ENCODE measurements around the gene HAAO.

The HAAO gene

DNA sequence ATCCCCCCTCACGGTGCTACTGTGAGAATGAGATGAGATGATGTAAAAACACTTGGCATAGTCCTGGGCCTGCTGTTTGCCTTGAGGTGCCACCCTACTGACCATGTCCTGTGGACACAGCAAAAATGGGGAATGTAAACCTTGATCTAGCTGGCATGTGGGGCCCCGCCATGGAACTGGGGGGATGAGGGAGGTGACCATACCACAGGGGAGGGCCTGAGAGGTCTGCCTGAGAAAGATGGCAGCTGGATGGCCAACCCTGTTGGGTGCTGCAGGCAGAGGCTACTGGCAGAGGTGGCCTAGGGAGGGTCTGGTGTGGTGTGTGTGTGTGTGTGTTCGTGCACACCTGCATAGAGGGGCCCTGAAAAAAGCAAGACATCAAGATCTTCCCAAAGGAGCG is 777 bp downstream of the HAAO start:
- no peak for TF ChIP-seq TAF1 (IDR thresholded peaks at IDR 0.05; ENCODE audit: borderline replicate concordance, insufficient read depth, low read length)

DNA sequence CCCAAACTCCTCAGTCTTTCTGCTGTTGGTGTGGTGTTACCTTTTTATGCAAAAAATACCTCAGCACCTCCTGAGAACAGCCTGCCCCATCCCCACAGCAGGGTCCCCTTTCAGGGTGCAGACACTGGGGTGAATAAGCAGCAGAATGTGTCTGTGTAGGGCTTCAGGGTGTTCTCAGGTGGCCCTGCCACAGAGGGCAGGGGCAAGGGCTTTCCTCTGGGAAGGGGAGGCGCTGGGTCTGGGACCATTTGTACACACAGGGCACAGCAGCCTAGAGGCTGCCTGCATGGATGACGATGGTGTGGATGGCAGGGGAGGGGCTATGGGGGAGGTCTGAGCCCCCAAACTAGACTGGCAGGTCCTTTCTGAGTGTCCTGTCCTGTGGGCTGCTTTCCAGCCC is 2.6 kb downstream of the HAAO start:
- TF ChIP-seq SIN3A (IDR thresholded peaks at IDR 0.05; ENCODE audit: borderline replicate concordance, insufficient read depth, low read length) (no peak), TAF1 (IDR thresholded peaks at IDR 0.05; ENCODE audit: borderline replicate concordance, insufficient read depth, low read length) (no peak), POLR2AphosphoS5 (IDR thresholded peaks at IDR 0.05; ENCODE audit: low read depth, low read length) (no peak), FOXP2 (optimal IDR thresholded peaks at IDR 0.05; ENCODE audit: borderline replicate concordance, extremely low read depth, extremely low read length, insufficient read depth) (no peak)
- TF ChIP-seq, protein P1, sequence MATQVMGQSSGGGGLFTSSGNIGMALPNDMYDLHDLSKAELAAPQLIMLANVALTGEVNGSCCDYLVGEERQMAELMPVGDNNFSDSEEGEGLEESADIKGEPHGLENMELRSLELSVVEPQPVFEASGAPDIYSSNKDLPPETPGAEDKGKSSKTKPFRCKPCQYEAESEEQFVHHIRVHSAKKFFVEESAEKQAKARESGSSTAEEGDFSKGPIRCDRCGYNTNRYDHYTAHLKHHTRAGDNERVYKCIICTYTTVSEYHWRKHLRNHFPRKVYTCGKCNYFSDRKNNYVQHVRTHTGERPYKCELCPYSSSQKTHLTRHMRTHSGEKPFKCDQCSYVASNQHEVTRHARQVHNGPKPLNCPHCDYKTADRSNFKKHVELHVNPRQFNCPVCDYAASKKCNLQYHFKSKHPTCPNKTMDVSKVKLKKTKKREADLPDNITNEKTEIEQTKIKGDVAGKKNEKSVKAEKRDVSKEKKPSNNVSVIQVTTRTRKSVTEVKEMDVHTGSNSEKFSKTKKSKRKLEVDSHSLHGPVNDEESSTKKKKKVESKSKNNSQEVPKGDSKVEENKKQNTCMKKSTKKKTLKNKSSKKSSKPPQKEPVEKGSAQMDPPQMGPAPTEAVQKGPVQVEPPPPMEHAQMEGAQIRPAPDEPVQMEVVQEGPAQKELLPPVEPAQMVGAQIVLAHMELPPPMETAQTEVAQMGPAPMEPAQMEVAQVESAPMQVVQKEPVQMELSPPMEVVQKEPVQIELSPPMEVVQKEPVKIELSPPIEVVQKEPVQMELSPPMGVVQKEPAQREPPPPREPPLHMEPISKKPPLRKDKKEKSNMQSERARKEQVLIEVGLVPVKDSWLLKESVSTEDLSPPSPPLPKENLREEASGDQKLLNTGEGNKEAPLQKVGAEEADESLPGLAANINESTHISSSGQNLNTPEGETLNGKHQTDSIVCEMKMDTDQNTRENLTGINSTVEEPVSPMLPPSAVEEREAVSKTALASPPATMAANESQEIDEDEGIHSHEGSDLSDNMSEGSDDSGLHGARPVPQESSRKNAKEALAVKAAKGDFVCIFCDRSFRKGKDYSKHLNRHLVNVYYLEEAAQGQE (IDR thresholded peaks at IDR 0.05; ENCODE audit: insufficient read depth in 1 of 2, low read depth in 2 of 2, low read length in 2 of 2), result no peak

DNA sequence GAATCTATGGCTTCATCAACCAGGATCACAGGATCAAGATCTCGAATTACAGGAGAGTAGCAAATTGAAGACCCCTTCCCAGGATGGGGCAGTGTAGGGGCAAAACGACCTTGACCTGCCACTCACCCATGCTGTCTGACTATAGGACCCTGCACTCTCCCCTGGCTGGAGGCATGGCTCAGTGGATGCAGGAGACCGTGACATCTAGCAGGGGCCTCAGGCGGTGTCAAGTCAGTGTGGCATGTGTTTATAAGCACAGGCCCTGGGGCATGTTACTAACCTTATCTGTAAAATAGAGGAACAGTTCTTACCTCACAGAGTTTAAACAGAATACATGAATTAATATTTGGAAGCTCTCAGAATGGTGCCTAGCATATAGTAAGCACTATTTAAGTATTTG is 3.5 kb downstream of the HAAO start:
- TF ChIP-seq, protein P1 (IDR thresholded peaks at IDR 0.05; ENCODE audit: insufficient read depth in 1 of 2, low read depth in 2 of 2, low read length in 2 of 2), result no peak
- TF ChIP-seq POLR2AphosphoS5 (IDR thresholded peaks at IDR 0.05; ENCODE audit: low read depth, low read length) (no peak), TAF1 (IDR thresholded peaks at IDR 0.05; ENCODE audit: borderline replicate concordance, insufficient read depth, low read length) (no peak), SIN3A (IDR thresholded peaks at IDR 0.05; ENCODE audit: borderline replicate concordance, insufficient read depth, low read length) (no peak), FOXP2 (optimal IDR thresholded peaks at IDR 0.05; ENCODE audit: borderline replicate concordance, extremely low read depth, extremely low read length, insufficient read depth) (no peak)

DNA sequence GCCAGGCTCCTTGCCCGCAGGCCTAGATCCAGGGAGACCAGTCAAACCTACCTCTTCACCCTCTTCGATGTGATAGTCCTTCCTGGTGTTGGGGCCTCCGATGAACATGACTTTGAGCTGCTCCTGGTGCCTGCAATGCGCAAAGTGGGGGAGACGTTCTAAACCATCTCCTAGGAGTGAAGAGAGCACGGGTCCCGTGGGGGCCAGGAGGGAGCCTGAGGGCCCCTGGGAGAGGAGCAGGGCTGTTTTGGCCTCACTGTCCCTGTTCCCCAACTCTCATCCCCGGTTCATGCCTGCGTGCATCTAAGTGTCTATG is 3.9 kb downstream of the HAAO start:
- TF ChIP-seq, protein P1 (IDR thresholded peaks at IDR 0.05; ENCODE audit: insufficient read depth in 1 of 2, low read depth in 2 of 2, low read length in 2 of 2), result no peak
- TF ChIP-seq SIN3A (IDR thresholded peaks at IDR 0.05; ENCODE audit: borderline replicate concordance, insufficient read depth, low read length), result no peak
- TF ChIP-seq FOXP2 (optimal IDR thresholded peaks at IDR 0.05; ENCODE audit: borderline replicate concordance, extremely low read depth, extremely low read length, insufficient read depth), result no peak
- TF ChIP-seq POLR2AphosphoS5 (IDR thresholded peaks at IDR 0.05; ENCODE audit: low read depth, low read length), result no peak
- TF ChIP-seq TAF1 (IDR thresholded peaks at IDR 0.05; ENCODE audit: borderline replicate concordance, insufficient read depth, low read length), result no peak

DNA sequence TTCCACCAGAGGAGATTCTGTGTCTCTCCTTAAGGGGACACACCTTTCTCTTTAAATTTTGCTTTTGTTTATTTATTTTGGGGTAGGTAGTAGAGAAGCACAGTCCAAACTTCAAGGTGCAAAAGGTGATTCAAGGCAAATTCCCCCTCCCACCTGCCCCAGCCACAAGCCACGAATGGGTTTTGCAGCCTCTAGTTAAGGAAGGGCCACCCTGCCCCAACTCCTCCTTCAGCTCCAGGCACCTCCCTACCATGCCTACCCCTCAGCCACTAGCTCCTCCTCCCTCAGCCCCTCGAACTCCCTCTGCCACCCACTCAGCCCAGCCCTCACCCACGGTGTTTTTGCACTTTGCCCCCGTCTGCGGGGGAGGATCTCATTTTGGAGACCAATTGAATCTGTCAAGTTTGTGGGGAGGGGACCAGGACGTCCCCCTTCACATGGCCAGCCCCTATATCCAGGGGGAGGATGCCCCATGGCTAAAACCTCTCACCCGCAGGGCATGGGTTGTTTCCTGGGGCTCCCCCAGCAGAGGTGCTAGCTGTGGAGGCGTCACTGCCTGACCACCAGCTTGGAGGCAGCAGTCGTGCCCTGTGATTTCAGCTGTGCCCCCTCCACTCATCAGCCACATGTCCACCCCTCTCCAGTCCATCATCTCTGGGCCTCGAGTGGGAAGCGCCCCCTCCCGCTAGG is 4.5 kb downstream of the HAAO start:
- TF ChIP-seq SIN3A (IDR thresholded peaks at IDR 0.05; ENCODE audit: borderline replicate concordance, insufficient read depth, low read length) (no peak), POLR2AphosphoS5 (IDR thresholded peaks at IDR 0.05; ENCODE audit: low read depth, low read length) (no peak), TAF1 (IDR thresholded peaks at IDR 0.05; ENCODE audit: borderline replicate concordance, insufficient read depth, low read length) (no peak)

DNA sequence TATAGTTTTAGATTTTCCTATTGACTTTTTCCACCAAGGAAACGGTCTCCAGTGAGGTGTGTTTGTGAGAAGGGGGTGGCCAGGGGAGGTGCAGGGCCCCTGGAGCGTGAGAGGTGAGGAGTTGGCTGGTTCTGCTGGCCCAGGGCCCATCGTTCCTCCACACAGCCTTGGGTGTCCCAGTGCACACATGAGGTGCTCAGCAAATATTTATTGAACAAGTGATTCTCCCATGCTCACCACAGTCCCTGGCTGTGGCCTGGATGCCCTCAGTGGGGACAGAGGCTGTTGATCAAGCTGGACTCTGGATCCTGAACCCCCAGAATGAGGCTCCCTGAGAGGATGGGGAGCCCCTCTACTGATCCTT is 5.0 kb downstream of the HAAO start:
- TF ChIP-seq TAF1 (IDR thresholded peaks at IDR 0.05; ENCODE audit: borderline replicate concordance, insufficient read depth, low read length), result no peak
- TF ChIP-seq FOXP2 (optimal IDR thresholded peaks at IDR 0.05; ENCODE audit: borderline replicate concordance, extremely low read depth, extremely low read length, insufficient read depth), result no peak
- no peak for TF ChIP-seq SIN3A (IDR thresholded peaks at IDR 0.05; ENCODE audit: borderline replicate concordance, insufficient read depth, low read length)
- no peak for TF ChIP-seq POLR2AphosphoS5 (IDR thresholded peaks at IDR 0.05; ENCODE audit: low read depth, low read length)
- TF ChIP-seq, protein P1 (IDR thresholded peaks at IDR 0.05; ENCODE audit: insufficient read depth in 1 of 2, low read depth in 2 of 2, low read length in 2 of 2), result no peak

All from PFSK-1 (cell line).